Sigmoid colon (tissue), 7 donors: ENCODE measurements around the gene KIF1A. TPM values are rescaled to one million over a fixed set of nuclear protein-coding genes. Genes with fewer than 3 reads are reported as not detected.

ENCODE experiments used
- DNase-seq: peaks from one replicate; pipeline ENCODE4 v3.0.0-alpha.2; 2019
- H3K27ac ChIP-seq, 4 donors: fragments of 200-600 bp; sonication (generic); one replicate each; pipeline ENCODE4 v1.5.1; 2016 to 2019; ENCODE audit warnings: mild to moderate bottlenecking in 1 of 4
- H3K27me3 ChIP-seq, 3 donors: fragments of 200-600 bp; sonication (generic); one replicate each; pipeline ENCODE4 v1.5.1; 2019; ENCODE audit warnings: mild to moderate bottlenecking in 1 of 3
- H3K36me3 ChIP-seq, 4 donors: fragments of 200-600 bp; sonication (generic); one replicate each; pipeline ENCODE4 v1.5.1; 2016 to 2019
- H3K4me1 ChIP-seq, 4 donors: fragments of 200-600 bp; sonication (generic); one replicate each; pipeline ENCODE4 v1.5.1; 2017 to 2019
- H3K4me3 ChIP-seq, 4 donors: fragments of 200-600 bp; sonication (generic); one replicate each; pipeline ENCODE4 v1.5.1; 2017 to 2019; ENCODE audit warnings: mild to moderate bottlenecking in 2 of 4, moderate library complexity in 1 of 4
- H3K9me3 ChIP-seq, 4 donors: fragments of 200-600 bp in 3 of 4; sonication (generic) in 3 of 4; one replicate each; pipeline versions ENCODE4 v1.5.1 to v1.6.1; 2013 to 2019
- EP300 ChIP-seq, 4 donors: sonication (generic); formaldehyde crosslinking; IDR thresholded peaks; one replicate each; pipeline ENCODE4 v1.6.1; 2017; ENCODE audit warnings: antibody characterized with exemption in 4 of 4
- POLR2A ChIP-seq, 2 donors: fragments of 450-650 bp; IDR thresholded peaks; one replicate each; pipeline ENCODE4 v1.6.1; 2016; ENCODE audit warnings: antibody characterized with exemption in 2 of 2, mild to moderate bottlenecking in 2 of 2, moderate library complexity in 2 of 2
- POLR2AphosphoS5 ChIP-seq, 4 donors: sonication (generic); formaldehyde crosslinking; IDR thresholded peaks; one replicate each; pipeline ENCODE4 v1.6.1; 2017; ENCODE audit warnings: antibody characterized with exemption in 4 of 4
- WGBS, 2 donors: extraction: QIAGEN DNeasy Blood & Tissue Kit; methylation state at CpG; one replicate each; pipeline ENCODE4 v1.1.7; 2013; 5-methylcytosine and 5-hydroxymethylcytosine counted together
- intact Hi-C: fragments of 100-400 bp; cut with DNase I; formaldehyde crosslinking; loops from one replicate; pipeline ENCODE4 v1.15.1; 2023
- polyA plus RNA-seq, 3 donors: library from polyadenylated mRNA; stranded (reverse); fragments of 200-250 nt; gene quantifications; one replicate each; pipeline ENCODE4 v1.2.3, GENCODE V29; 2013
- total RNA-seq, 4 donors: library from RNA; depleted of rRNA; stranded (reverse); fragments of >200 nt; gene quantifications; one replicate each; pipeline ENCODE4 v1.1.0, GENCODE V29; 2016
- TF ChIP-seq, protein P1 (sequence below), 4 experiments: fragments of 450-650 bp in 3 of 4; fragments of 200-600 bp in 1 of 4; IDR thresholded peaks; one replicate each; pipeline ENCODE4 v1.5.1; 2016 to 2019; ENCODE audit warnings: antibody characterized with exemption in 4 of 4, mild to moderate bottlenecking in 3 of 4, moderate library complexity in 2 of 4
- donor health status: healthy with polysubstance abuse.
- donor health status: Bipolar disorder and iron deficiency.
- donor health status: healthy.

KIF1A gene
- total and polyA plus RNA-seq, 7 donors, result under 0.01 to 9.7 (median 4.4) TPM

DNA sequence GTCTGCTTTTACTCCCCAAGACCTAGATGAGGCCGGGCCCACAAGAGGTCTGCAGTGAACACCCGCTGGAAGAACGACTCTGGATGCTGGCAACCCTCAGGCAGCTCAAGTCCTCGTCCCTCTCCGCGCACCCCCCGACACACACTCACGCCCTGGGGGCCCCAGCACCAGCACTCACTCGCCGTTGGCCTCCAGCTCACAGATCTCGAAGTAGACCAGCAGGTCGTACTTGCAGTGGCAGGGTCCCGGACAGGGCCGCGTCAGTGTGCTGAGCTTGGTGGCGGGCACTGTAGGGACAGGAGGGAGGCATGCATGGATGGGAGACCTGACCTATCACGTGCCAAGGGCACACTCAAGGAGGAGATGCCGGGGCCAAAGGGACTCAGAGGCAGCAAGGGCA lies 78.9 kb downstream of the KIF1A start:
- WGBS, 2 donors, result 85 to 87% methylated on average over 18 of the region's 18 CpGs
- no peak overlapping the region for H3K27ac ChIP-seq
- no peaks in the 10 kb centered on the region for H3K9me3 ChIP-seq
- intact Hi-C loops, result no loop called here
- peaks cover 0 to 19% (median 15%) of the 10 kb centered on the region in 4 donors for H3K4me1 ChIP-seq
- H3K27me3 ChIP-seq, result no peaks in the 10 kb centered on the region
- no peaks in the 10 kb centered on the region for H3K36me3 ChIP-seq
- H3K4me3 ChIP-seq, result no peak overlapping the region
- TF ChIP-seq EP300 (IDR thresholded peaks at IDR 0.05) (no peak), POLR2AphosphoS5 (IDR thresholded peaks at IDR 0.05) (no peak)
- no peak for DNase-seq

DNA sequence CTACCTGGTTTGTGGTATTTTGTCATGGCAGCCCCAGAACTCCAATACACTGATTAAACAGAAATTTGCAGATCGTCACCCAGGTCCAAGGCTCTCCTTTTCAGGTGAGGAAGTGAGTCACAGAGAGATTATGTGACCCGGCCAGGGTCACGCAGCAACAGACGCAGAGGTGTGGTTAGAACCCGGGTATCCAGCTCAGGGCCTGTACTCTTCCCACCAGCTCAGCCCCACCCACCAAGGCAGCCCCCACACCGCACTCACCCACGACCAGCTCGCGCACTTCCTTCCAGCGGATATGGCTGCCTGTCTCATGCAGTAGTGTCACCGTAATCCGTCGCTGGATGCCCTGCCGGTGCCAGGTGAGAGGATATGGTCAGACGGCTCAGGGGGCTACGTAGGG lies 80.2 kb downstream of the KIF1A start:
- WGBS, 2 donors, result 77 to 82% methylated on average over 16 of the region's 16 CpGs
- H3K27me3 ChIP-seq, result no peaks in the 10 kb centered on the region
- DNase-seq, result no peak
- TF ChIP-seq POLR2A (IDR thresholded peaks at IDR 0.05) (no peak), EP300 (IDR thresholded peaks at IDR 0.05) (no peak), POLR2AphosphoS5 (IDR thresholded peaks at IDR 0.05) (no peak)
- TF ChIP-seq, protein P1, sequence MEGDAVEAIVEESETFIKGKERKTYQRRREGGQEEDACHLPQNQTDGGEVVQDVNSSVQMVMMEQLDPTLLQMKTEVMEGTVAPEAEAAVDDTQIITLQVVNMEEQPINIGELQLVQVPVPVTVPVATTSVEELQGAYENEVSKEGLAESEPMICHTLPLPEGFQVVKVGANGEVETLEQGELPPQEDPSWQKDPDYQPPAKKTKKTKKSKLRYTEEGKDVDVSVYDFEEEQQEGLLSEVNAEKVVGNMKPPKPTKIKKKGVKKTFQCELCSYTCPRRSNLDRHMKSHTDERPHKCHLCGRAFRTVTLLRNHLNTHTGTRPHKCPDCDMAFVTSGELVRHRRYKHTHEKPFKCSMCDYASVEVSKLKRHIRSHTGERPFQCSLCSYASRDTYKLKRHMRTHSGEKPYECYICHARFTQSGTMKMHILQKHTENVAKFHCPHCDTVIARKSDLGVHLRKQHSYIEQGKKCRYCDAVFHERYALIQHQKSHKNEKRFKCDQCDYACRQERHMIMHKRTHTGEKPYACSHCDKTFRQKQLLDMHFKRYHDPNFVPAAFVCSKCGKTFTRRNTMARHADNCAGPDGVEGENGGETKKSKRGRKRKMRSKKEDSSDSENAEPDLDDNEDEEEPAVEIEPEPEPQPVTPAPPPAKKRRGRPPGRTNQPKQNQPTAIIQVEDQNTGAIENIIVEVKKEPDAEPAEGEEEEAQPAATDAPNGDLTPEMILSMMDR (IDR thresholded peaks at IDR 0.05), result no peak
- no peak overlapping the region for H3K4me3 ChIP-seq
- intact Hi-C loops, result no loop called here
- no peaks in the 10 kb centered on the region for H3K9me3 ChIP-seq
- H3K36me3 ChIP-seq, result no peaks in the 10 kb centered on the region
- H3K27ac ChIP-seq, result no peak overlapping the region
- peaks cover 0 to 19% (median 15%) of the 10 kb centered on the region in 4 donors for H3K4me1 ChIP-seq

DNA sequence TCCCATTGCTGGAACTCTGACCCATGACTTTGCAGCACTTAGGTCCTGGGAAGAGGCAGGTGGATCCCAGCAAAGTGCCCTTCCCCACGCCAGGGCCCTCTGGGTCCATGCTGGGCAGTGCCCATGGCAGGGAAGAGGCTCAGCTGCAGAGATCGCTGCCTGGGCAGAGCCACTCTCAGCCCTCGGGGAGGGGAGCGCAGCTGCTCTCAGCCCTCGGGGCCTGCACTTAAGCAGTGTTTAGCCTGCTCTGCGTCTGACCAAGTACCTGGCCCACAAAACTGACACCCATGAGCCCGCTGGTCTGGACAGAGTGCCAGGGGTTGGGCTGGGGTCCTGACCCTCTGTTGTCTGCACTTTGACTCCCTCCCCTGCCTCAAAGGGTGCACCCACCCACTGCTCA lies 82.1 kb downstream of the KIF1A start:
- WGBS, 2 donors, result 79 to 81% methylated on average over 7 of the region's 7 CpGs
- Histone ChIP-seq H3K9me3 (no peaks in the 10 kb centered on the region), H3K27ac (no peak overlapping the region), H3K4me1 (peaks cover 0 to 19% (median 15%) of the 10 kb centered on the region in 4 donors), H3K4me3 (no peak overlapping the region), H3K36me3 (no peaks in the 10 kb centered on the region), H3K27me3 (no peaks in the 10 kb centered on the region)
- TF ChIP-seq POLR2AphosphoS5 (IDR thresholded peaks at IDR 0.05) (no peak), EP300 (IDR thresholded peaks at IDR 0.05) (no peak), POLR2A (IDR thresholded peaks at IDR 0.05) (no peak)
- TF ChIP-seq, protein P1 (IDR thresholded peaks at IDR 0.05), result no peak
- no peak for DNase-seq
- intact Hi-C loops, result no loop called here

DNA sequence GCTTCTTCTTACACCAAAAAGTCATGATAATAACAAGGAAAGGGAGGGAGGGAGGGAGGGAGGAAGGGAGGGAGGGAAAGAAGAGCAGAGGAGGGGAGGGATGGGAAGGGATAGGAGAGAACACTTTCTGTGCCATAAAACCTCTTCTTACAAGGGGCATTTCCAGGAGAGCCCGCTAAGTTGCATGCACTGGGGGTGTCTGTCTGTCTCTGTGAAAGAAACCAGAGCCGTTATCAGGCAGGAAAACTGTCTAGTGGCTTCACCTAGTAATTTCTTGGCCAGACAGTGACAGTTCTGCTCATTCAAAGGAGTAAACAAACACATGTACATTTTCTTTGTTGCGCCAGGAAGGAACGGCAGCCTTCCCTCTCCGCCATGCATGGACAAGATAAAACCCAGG lies 82.5 kb downstream of the KIF1A start:
- Histone ChIP-seq H3K36me3 (no peaks in the 10 kb centered on the region), H3K4me3 (no peak overlapping the region), H3K9me3 (no peaks in the 10 kb centered on the region), H3K27ac (no peak overlapping the region), H3K4me1 (peaks cover 0 to 19% (median 15%) of the 10 kb centered on the region in 4 donors), H3K27me3 (no peaks in the 10 kb centered on the region)
- intact Hi-C loops, result no loop called here
- no peak for TF ChIP-seq EP300 (IDR thresholded peaks at IDR 0.05)
- TF ChIP-seq, protein P1 (IDR thresholded peaks at IDR 0.05), result no peak
- TF ChIP-seq POLR2AphosphoS5 (IDR thresholded peaks at IDR 0.05), result no peak
- no peak for TF ChIP-seq POLR2A (IDR thresholded peaks at IDR 0.05)
- DNase-seq, result no peak
- WGBS, 2 donors, result 62 to 67% methylated on average over 5 of the region's 5 CpGs

DNA sequence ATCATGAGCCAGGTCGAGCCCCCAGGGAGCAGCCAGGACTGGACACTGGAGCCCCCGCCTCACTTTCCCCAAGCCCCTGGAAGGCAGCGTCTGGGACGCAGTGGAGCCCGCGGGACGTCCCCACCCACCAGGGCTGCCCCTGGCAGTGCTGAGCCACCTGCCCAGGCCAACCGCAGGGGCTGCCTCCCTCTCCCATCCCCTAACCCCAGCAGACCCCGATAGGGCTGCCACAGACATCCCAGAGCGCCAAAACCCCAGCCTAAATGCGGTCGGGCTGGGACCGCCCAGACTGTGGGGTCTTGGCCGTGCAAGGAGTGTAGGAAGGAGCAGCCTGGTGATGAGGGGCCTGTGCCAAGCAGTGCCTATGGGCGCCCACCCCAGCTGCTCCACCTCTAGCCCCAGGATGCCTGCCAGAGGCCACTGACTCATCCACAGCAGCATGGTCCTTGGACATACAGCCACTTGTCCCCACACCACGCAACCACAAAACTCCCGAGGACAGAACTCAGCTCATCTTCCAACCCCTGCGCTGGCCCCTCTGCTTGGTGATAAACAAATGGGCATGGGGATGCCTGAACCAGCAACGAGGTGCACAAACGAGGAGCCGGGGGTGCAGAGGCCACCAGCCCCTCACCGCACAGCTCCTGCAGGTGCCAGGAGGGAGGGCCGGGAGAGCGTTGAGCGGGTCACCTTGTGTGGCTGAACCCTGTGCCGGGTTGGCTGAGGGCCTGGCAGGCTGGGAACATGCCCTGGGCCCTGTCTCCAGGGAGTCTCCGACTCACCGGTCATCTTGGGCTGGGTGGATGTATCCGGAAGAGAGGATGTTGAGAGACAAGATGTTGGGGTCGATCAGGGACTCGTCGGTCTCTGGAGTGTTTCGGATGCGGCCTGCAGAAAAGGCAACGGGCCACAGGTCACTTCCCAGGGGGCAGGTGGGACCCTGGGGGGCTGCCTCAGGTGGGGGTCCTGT lies 83.5 kb downstream of the KIF1A start:
- Histone ChIP-seq H3K36me3 (no peaks in the 10 kb centered on the region), H3K4me1 (peaks cover 0 to 19% (median 15%) of the 10 kb centered on the region in 4 donors), H3K9me3 (no peaks in the 10 kb centered on the region), H3K27me3 (peaks cover 0 to under 1% (median 0%) of the 10 kb centered on the region in 3 donors), H3K4me3 (no peak overlapping the region), H3K27ac (no peak overlapping the region)
- DNase-seq, result no peak
- WGBS, 2 donors, result 83 to 86% methylated on average over 35 of the region's 35 CpGs
- TF ChIP-seq POLR2AphosphoS5 (IDR thresholded peaks at IDR 0.05), result no peak
- no peak for TF ChIP-seq EP300 (IDR thresholded peaks at IDR 0.05)
- TF ChIP-seq, protein P1 (IDR thresholded peaks at IDR 0.05), result no peak
- no peak for TF ChIP-seq POLR2A (IDR thresholded peaks at IDR 0.05)
- intact Hi-C loops, result no loop called here
